ENCODE data around the gene KMT2E.

GRCh38 chr7:105026750-105027149 lies 12.7 kb downstream of the KMT2E start:
- TF ChIP-seq CTCF (IDR thresholded peaks at IDR 0.05; ENCODE audit: insufficient read depth, low read depth, low read length) (no peak), EZH2 (IDR thresholded peaks at IDR 0.05; ENCODE audit: insufficient read depth, low read length) (no peak)
